ENCODE measurements around the gene COQ9. TPM values are rescaled to one million over a fixed set of nuclear protein-coding genes. Genes with fewer than 3 reads are reported as not detected.

The COQ9 gene
- total RNA-seq, 1 donor from 2014 or later, result 55.8 TPM

- no peak for DNase-seq (ENCODE audit: low read depth in 2 of 2)
Observed at GRCh38 chr16:57471852-57472664, 24.8 kb downstream of the COQ9 start.

- no peak for DNase-seq (ENCODE audit: low read depth in 2 of 2)
Observed at GRCh38 chr16:57472665-57473060, 25.4 kb downstream of the COQ9 start.

GRCh38 chr16:57473176-57473840, 26.0 kb downstream of the COQ9 start:
- no peak for DNase-seq (ENCODE audit: low read depth in 2 of 2)

GRCh38 chr16:57473906-57474305, 26.6 kb downstream of the COQ9 start:
- DNase-seq (ENCODE audit: low read depth in 2 of 2), result no peak

- no peak for DNase-seq (ENCODE audit: low read depth in 2 of 2)
Observed at GRCh38 chr16:57474671-57475661, 27.7 kb downstream of the COQ9 start.

- DNase-seq (ENCODE audit: low read depth in 2 of 2), result peak; percentile 72 to 75
Observed at GRCh38 chr16:57475711-57476339, 28.5 kb downstream of the COQ9 start.

- no peak for DNase-seq (ENCODE audit: low read depth in 2 of 2)
Observed at GRCh38 chr16:57476546-57477410, 29.5 kb downstream of the COQ9 start.

GRCh38 chr16:57477531-57478202, 30.4 kb downstream of the COQ9 start:
- DNase-seq (ENCODE audit: low read depth in 2 of 2), result no peak

GRCh38 chr16:57478396-57479204, 31.3 kb downstream of the COQ9 start:
- peak in 1 of 2 donors; percentile 20 for DNase-seq (ENCODE audit: low read depth in 2 of 2)

- DNase-seq (ENCODE audit: low read depth in 2 of 2), result peak; percentile 28 to 40
Observed at GRCh38 chr16:57479205-57479975, 32.1 kb downstream of the COQ9 start.

- DNase-seq (ENCODE audit: low read depth in 2 of 2), result no peak
Observed at GRCh38 chr16:57479976-57480753, 32.9 kb downstream of the COQ9 start.

- DNase-seq (ENCODE audit: low read depth in 2 of 2), result no peak
Observed at GRCh38 chr16:57480754-57481230, 33.5 kb downstream of the COQ9 start.

GRCh38 chr16:57481421-57481820, 34.1 kb downstream of the COQ9 start:
- DNase-seq (ENCODE audit: low read depth in 2 of 2), result no peak

GRCh38 chr16:57482845-57483545, 35.7 kb downstream of the COQ9 start:
- no peak for DNase-seq (ENCODE audit: low read depth in 2 of 2)

- no peak for DNase-seq (ENCODE audit: low read depth in 2 of 2)
Observed at GRCh38 chr16:57483725-57484514, 36.6 kb downstream of the COQ9 start.

All from lung microvascular endothelial cell (primary cell).